ENCODE results near the gene SPAG16. TPM values are rescaled to one million over a fixed set of nuclear protein-coding genes. Genes with fewer than 3 reads are reported as not detected.

Gene SPAG16
- total RNA-seq, 1 donor from 2014 or later = 38.6 TPM

GRCh38 chr2:214393796-214394195 lies 1109.5 kb downstream of the SPAG16 start:
- H3K9ac ChIP-seq (ENCODE audit: low read depth in 1 of 3, low read length in 3 of 3) = no peak overlapping the region
- no peaks in the 10 kb centered on the region for H3K4me1 ChIP-seq (ENCODE audit: control insufficient read depth in 3 of 3, insufficient read depth in 3 of 3, low read length in 3 of 3)

GRCh38 chr2:214395040-214395439 lies 1110.8 kb downstream of the SPAG16 start:
- H3K27ac ChIP-seq (ENCODE audit: low read depth, low read length) = no peak overlapping the region
- no peak overlapping the region for H3K4me3 ChIP-seq (ENCODE audit: low read length in 3 of 3)
- peaks cover 0 to 2% (median 0%) of the 10 kb centered on the region in 3 donors for H3K9me3 ChIP-seq (ENCODE audit: control insufficient read depth in 3 of 3, low read length in 3 of 3)
- H3K9ac ChIP-seq (ENCODE audit: low read depth in 1 of 3, low read length in 3 of 3) = no peak overlapping the region
- H3K36me3 ChIP-seq (ENCODE audit: control insufficient read depth in 3 of 3, insufficient read depth in 3 of 3, low read length in 3 of 3) = no peaks in the 10 kb centered on the region
- H3K27me3 ChIP-seq (ENCODE audit: control insufficient read depth in 3 of 3, insufficient read depth in 3 of 3, low read length in 3 of 3) = no peaks in the 10 kb centered on the region
- no peaks in the 10 kb centered on the region for H3K4me1 ChIP-seq (ENCODE audit: control insufficient read depth in 3 of 3, insufficient read depth in 3 of 3, low read length in 3 of 3)

More at GRCh38 chr2:214393796-214394195, 1109.5 kb downstream of the SPAG16 start:
- H3K27ac ChIP-seq (ENCODE audit: low read depth, low read length) = no peak overlapping the region
- H3K27me3 ChIP-seq (ENCODE audit: control insufficient read depth in 3 of 3, insufficient read depth in 3 of 3, low read length in 3 of 3) = no peaks in the 10 kb centered on the region
- no peak overlapping the region for H3K4me3 ChIP-seq (ENCODE audit: low read length in 3 of 3)
- H3K36me3 ChIP-seq (ENCODE audit: control insufficient read depth in 3 of 3, insufficient read depth in 3 of 3, low read length in 3 of 3) = no peaks in the 10 kb centered on the region
- peaks cover 0 to 2% (median 0%) of the 10 kb centered on the region in 3 donors for H3K9me3 ChIP-seq (ENCODE audit: control insufficient read depth in 3 of 3, low read length in 3 of 3)

- H3K4me3 ChIP-seq (ENCODE audit: low read length in 3 of 3) = no peak overlapping the region
- H3K27ac ChIP-seq (ENCODE audit: low read depth, low read length) = no peak overlapping the region
- H3K36me3 ChIP-seq (ENCODE audit: control insufficient read depth in 3 of 3, insufficient read depth in 3 of 3, low read length in 3 of 3) = no peaks in the 10 kb centered on the region
- H3K9me3 ChIP-seq (ENCODE audit: control insufficient read depth in 3 of 3, low read length in 3 of 3) = no peaks in the 10 kb centered on the region
- no peak overlapping the region for H3K9ac ChIP-seq (ENCODE audit: low read depth in 1 of 3, low read length in 3 of 3)
- no peaks in the 10 kb centered on the region for H3K4me1 ChIP-seq (ENCODE audit: control insufficient read depth in 3 of 3, insufficient read depth in 3 of 3, low read length in 3 of 3)
- H3K27me3 ChIP-seq (ENCODE audit: control insufficient read depth in 3 of 3, insufficient read depth in 3 of 3, low read length in 3 of 3) = no peaks in the 10 kb centered on the region
These were observed 1117.3 kb downstream of the SPAG16 start for GRCh38 chr2:214401580-214401979.

- Histone ChIP-seq H3K27me3 (ENCODE audit: control insufficient read depth in 3 of 3, insufficient read depth in 3 of 3, low read length in 3 of 3) (no peaks in the 10 kb centered on the region), H3K4me3 (ENCODE audit: low read length in 3 of 3) (no peak overlapping the region), H3K27ac (ENCODE audit: low read depth, low read length) (no peak overlapping the region), H3K4me1 (ENCODE audit: control insufficient read depth in 3 of 3, insufficient read depth in 3 of 3, low read length in 3 of 3) (no peaks in the 10 kb centered on the region), H3K9me3 (ENCODE audit: control insufficient read depth in 3 of 3, low read length in 3 of 3) (no peaks in the 10 kb centered on the region), H3K36me3 (ENCODE audit: control insufficient read depth in 3 of 3, insufficient read depth in 3 of 3, low read length in 3 of 3) (no peaks in the 10 kb centered on the region), H3K9ac (ENCODE audit: low read depth in 1 of 3, low read length in 3 of 3) (no peak overlapping the region)
These were observed 1126.0 kb downstream of the SPAG16 start for GRCh38 chr2:214410128-214410775.

GRCh38 chr2:214410918-214411554 lies 1126.8 kb downstream of the SPAG16 start, which contains the start of gene VWC2L:
Gene VWC2L (plus strand): TSS chr2:214411054. CDS start chr2:214414194, 3,140 bp downstream.
- H3K4me1 ChIP-seq (ENCODE audit: control insufficient read depth in 3 of 3, insufficient read depth in 3 of 3, low read length in 3 of 3) = no peaks in the 10 kb centered on the region
- H3K36me3 ChIP-seq (ENCODE audit: control insufficient read depth in 3 of 3, insufficient read depth in 3 of 3, low read length in 3 of 3) = no peaks in the 10 kb centered on the region
- no peaks in the 10 kb centered on the region for H3K9me3 ChIP-seq (ENCODE audit: control insufficient read depth in 3 of 3, low read length in 3 of 3)
- H3K9ac ChIP-seq (ENCODE audit: low read depth in 1 of 3, low read length in 3 of 3) = no peak within 1 kb of the TSS
- no peaks in the 10 kb centered on the region for H3K27me3 ChIP-seq (ENCODE audit: control insufficient read depth in 3 of 3, insufficient read depth in 3 of 3, low read length in 3 of 3)
- H3K4me3 ChIP-seq (ENCODE audit: low read length in 3 of 3) = no peak within 1 kb of the TSS
- no peak within 1 kb of the TSS for H3K27ac ChIP-seq (ENCODE audit: low read depth, low read length)

GRCh38 chr2:214412679-214413078 lies 1128.4 kb downstream of the SPAG16 start:
- no peaks in the 10 kb centered on the region for H3K4me1 ChIP-seq (ENCODE audit: control insufficient read depth in 3 of 3, insufficient read depth in 3 of 3, low read length in 3 of 3)
- no peak overlapping the region for H3K4me3 ChIP-seq (ENCODE audit: low read length in 3 of 3)
- H3K9ac ChIP-seq (ENCODE audit: low read depth in 1 of 3, low read length in 3 of 3) = no peak overlapping the region
- no peak overlapping the region for H3K27ac ChIP-seq (ENCODE audit: low read depth, low read length)
- H3K36me3 ChIP-seq (ENCODE audit: control insufficient read depth in 3 of 3, insufficient read depth in 3 of 3, low read length in 3 of 3) = no peaks in the 10 kb centered on the region
- H3K27me3 ChIP-seq (ENCODE audit: control insufficient read depth in 3 of 3, insufficient read depth in 3 of 3, low read length in 3 of 3) = no peaks in the 10 kb centered on the region
- no peaks in the 10 kb centered on the region for H3K9me3 ChIP-seq (ENCODE audit: control insufficient read depth in 3 of 3, low read length in 3 of 3)

GRCh38 chr2:214436470-214436869 lies 1152.2 kb downstream of the SPAG16 start:
- H3K4me3 ChIP-seq (ENCODE audit: low read length in 3 of 3) = no peak overlapping the region
- no peaks in the 10 kb centered on the region for H3K36me3 ChIP-seq (ENCODE audit: control insufficient read depth in 3 of 3, insufficient read depth in 3 of 3, low read length in 3 of 3)
- H3K4me1 ChIP-seq (ENCODE audit: control insufficient read depth in 3 of 3, insufficient read depth in 3 of 3, low read length in 3 of 3) = no peaks in the 10 kb centered on the region
- H3K27me3 ChIP-seq (ENCODE audit: control insufficient read depth in 3 of 3, insufficient read depth in 3 of 3, low read length in 3 of 3) = no peaks in the 10 kb centered on the region
- H3K9me3 ChIP-seq (ENCODE audit: control insufficient read depth in 3 of 3, low read length in 3 of 3) = no peaks in the 10 kb centered on the region
- no peak overlapping the region for H3K9ac ChIP-seq (ENCODE audit: low read depth in 1 of 3, low read length in 3 of 3)
- H3K27ac ChIP-seq (ENCODE audit: low read depth, low read length) = no peak overlapping the region

- no peaks in the 10 kb centered on the region for H3K4me1 ChIP-seq (ENCODE audit: control insufficient read depth in 3 of 3, insufficient read depth in 3 of 3, low read length in 3 of 3)
- no peak overlapping the region for H3K27ac ChIP-seq (ENCODE audit: low read depth, low read length)
- H3K27me3 ChIP-seq (ENCODE audit: control insufficient read depth in 3 of 3, insufficient read depth in 3 of 3, low read length in 3 of 3) = no peaks in the 10 kb centered on the region
- H3K9ac ChIP-seq (ENCODE audit: low read depth in 1 of 3, low read length in 3 of 3) = no peak overlapping the region
- no peak overlapping the region for H3K4me3 ChIP-seq (ENCODE audit: low read length in 3 of 3)
- no peaks in the 10 kb centered on the region for H3K36me3 ChIP-seq (ENCODE audit: control insufficient read depth in 3 of 3, insufficient read depth in 3 of 3, low read length in 3 of 3)
- no peaks in the 10 kb centered on the region for H3K9me3 ChIP-seq (ENCODE audit: control insufficient read depth in 3 of 3, low read length in 3 of 3)
These were observed 1166.0 kb downstream of the SPAG16 start for GRCh38 chr2:214450118-214450894.

GRCh38 chr2:214451516-214452275 lies 1167.4 kb downstream of the SPAG16 start:
- Histone ChIP-seq H3K4me3 (ENCODE audit: low read length in 3 of 3) (no peak overlapping the region), H3K4me1 (ENCODE audit: control insufficient read depth in 3 of 3, insufficient read depth in 3 of 3, low read length in 3 of 3) (no peaks in the 10 kb centered on the region), H3K27ac (ENCODE audit: low read depth, low read length) (no peak overlapping the region), H3K9me3 (ENCODE audit: control insufficient read depth in 3 of 3, low read length in 3 of 3) (no peaks in the 10 kb centered on the region), H3K27me3 (ENCODE audit: control insufficient read depth in 3 of 3, insufficient read depth in 3 of 3, low read length in 3 of 3) (no peaks in the 10 kb centered on the region), H3K9ac (ENCODE audit: low read depth in 1 of 3, low read length in 3 of 3) (no peak overlapping the region), H3K36me3 (ENCODE audit: control insufficient read depth in 3 of 3, insufficient read depth in 3 of 3, low read length in 3 of 3) (no peaks in the 10 kb centered on the region)

Data from skeletal muscle tissue (tissue), 4 donors.